HEK293 (cell line): ENCODE measurements around the gene FUT1.

Experiments
- CTCF ChIA-PET: fragments of 350-600 bp; formaldehyde crosslinking; extraction: SDS; loops from one replicate; lab custom pipeline; 2021; ENCODE audit warnings: antibody characterized with exemption; lab: Yijun Ruan, JAX
- POLR2A ChIA-PET: fragments of 300-600 bp; formaldehyde crosslinking; extraction: SDS; loops from one replicate; lab custom pipeline; 2020; ENCODE audit warnings: antibody characterized with exemption, inconsistent platforms; lab: Yijun Ruan, JAX
- H3K27ac ChIP-seq: fragments of 200-500 bp; sonication (Bioruptor generic); 2 replicates; pipeline ENCODE4 v1.5.1; 2014; ENCODE audit warnings: low read depth, low read length, control low read depth, inconsistent platforms; ENCODE audit errors: extremely low read depth
- H3K36me3 ChIP-seq, 2 experiments: fragments of 200-500 bp in 1 of 2; sonication (Bioruptor generic) in 1 of 2; 1 replicate in 1 of 2; 2 replicates in 1 of 2; pipeline ENCODE4 v1.5.1; 2014 to 2017; ENCODE audit warnings: inconsistent platforms in 2 of 2, low read length in 2 of 2; ENCODE audit not compliant: control insufficient read depth in 2 of 2, insufficient read depth in 1 of 2
- H3K4me1 ChIP-seq: fragments of 200-500 bp; sonication (Bioruptor generic); 2 replicates; pipeline ENCODE4 v1.5.1; 2014; ENCODE audit warnings: mild to moderate bottlenecking, low read length, inconsistent platforms; ENCODE audit not compliant: control insufficient read depth, insufficient read depth
- H3K4me3 ChIP-seq: 2 replicates; pipeline ENCODE4 v1.5.1; 2011; ENCODE audit warnings: low read depth, mild to moderate bottlenecking, control low read depth, low read length, moderate library complexity
- H3K9me3 ChIP-seq: fragments of 200-500 bp; sonication (Bioruptor generic); 2 replicates; pipeline ENCODE4 v1.5.1; 2014; ENCODE audit warnings: low read depth, low read length, inconsistent platforms; ENCODE audit not compliant: control insufficient read depth, insufficient read depth
- BCL11B ChIP-seq: fragments of 450-650 bp; formaldehyde crosslinking; IDR thresholded peaks from 2 replicates; pipeline ENCODE4 v1.5.1; 2016; ENCODE audit warnings: low read depth, missing biosample characterization, missing genetic modification characterization
- ELK4 ChIP-seq: IDR thresholded peaks from 2 replicates; pipeline ENCODE4 v1.6.1; 2011; ENCODE audit warnings: mild to moderate bottlenecking, low read depth, low read length, borderline replicate concordance
- HOXC10 ChIP-seq: sonication (generic); formaldehyde crosslinking; IDR thresholded peaks from 2 replicates; pipeline ENCODE4 v1.8.1; 2023; ENCODE audit warnings: mild to moderate bottlenecking, missing genetic modification reagents
- INSM2 ChIP-seq: fragments of 450-650 bp; formaldehyde crosslinking; IDR thresholded peaks from 2 replicates; pipeline ENCODE4 v1.5.1; 2016; ENCODE audit warnings: missing biosample characterization, missing genetic modification characterization
- KLF7 ChIP-seq: fragments of 450-650 bp; formaldehyde crosslinking; IDR thresholded peaks from 2 replicates; pipeline ENCODE4 v1.5.1; 2016; ENCODE audit warnings: missing biosample characterization, missing genetic modification characterization, borderline replicate concordance
- KLF8 ChIP-seq: fragments of 450-650 bp; formaldehyde crosslinking; IDR thresholded peaks from 2 replicates; pipeline ENCODE4 v1.5.1; 2016; ENCODE audit warnings: missing biosample characterization, missing genetic modification characterization
- KLF9 ChIP-seq: fragments of 450-650 bp; formaldehyde crosslinking; IDR thresholded peaks from 2 replicates; pipeline ENCODE4 v1.5.1; 2016; ENCODE audit warnings: missing biosample characterization, missing genetic modification characterization, low read depth
- OVOL3 ChIP-seq: fragments of 450-650 bp; formaldehyde crosslinking; IDR thresholded peaks from 2 replicates; pipeline ENCODE4 v1.5.1; 2016; ENCODE audit warnings: missing biosample characterization, missing genetic modification characterization
- SP2 ChIP-seq: fragments of 450-650 bp; formaldehyde crosslinking; IDR thresholded peaks from 2 replicates; pipeline ENCODE4 v1.5.1; 2016; ENCODE audit warnings: missing biosample characterization, missing genetic modification characterization
- SP3 ChIP-seq: fragments of 450-650 bp; formaldehyde crosslinking; IDR thresholded peaks from 2 replicates; pipeline ENCODE4 v1.5.1; 2016; ENCODE audit warnings: missing biosample characterization, missing genetic modification characterization
- TCF7L2 ChIP-seq: IDR thresholded peaks from 2 replicates; pipeline ENCODE4 v1.6.1; 2011; ENCODE audit warnings: low read depth, mild to moderate bottlenecking, inconsistent platforms, low read length, moderate library complexity, borderline replicate concordance
- ZBTB26 ChIP-seq: fragments of 450-650 bp; formaldehyde crosslinking; optimal IDR thresholded peaks from 2 replicates; pipeline ENCODE3; 2016; ENCODE audit warnings: missing biosample characterization, mild to moderate bottlenecking, missing genetic modification characterization
- ZFHX2 ChIP-seq: fragments of 450-650 bp; formaldehyde crosslinking; conservative IDR thresholded peaks from 2 replicates; pipeline ENCODE4 v1.5.1; 2016; ENCODE audit warnings: missing biosample characterization, missing genetic modification characterization
- ZFP69B ChIP-seq: fragments of 450-650 bp; formaldehyde crosslinking; IDR thresholded peaks from 2 replicates; pipeline ENCODE4 v1.5.1; 2016; ENCODE audit warnings: missing biosample characterization, missing genetic modification characterization
- ZNF23 ChIP-seq: fragments of 450-650 bp; formaldehyde crosslinking; IDR thresholded peaks from 2 replicates; pipeline ENCODE4 v1.5.1; 2016; ENCODE audit warnings: missing biosample characterization, missing genetic modification characterization, borderline replicate concordance
- ZNF26 ChIP-seq: fragments of 450-650 bp; formaldehyde crosslinking; IDR thresholded peaks from 2 replicates; pipeline ENCODE4 v1.5.1; 2016; ENCODE audit warnings: missing biosample characterization, missing genetic modification characterization
- ZNF292 ChIP-seq: fragments of 450-650 bp; formaldehyde crosslinking; IDR thresholded peaks from 2 replicates; pipeline ENCODE4 v1.5.1; 2016; ENCODE audit warnings: low read depth, missing biosample characterization, missing genetic modification characterization, borderline replicate concordance
- ZNF335 ChIP-seq: fragments of 450-650 bp; formaldehyde crosslinking; conservative IDR thresholded peaks from 2 replicates; pipeline ENCODE4 v1.5.1; 2016; ENCODE audit warnings: missing biosample characterization, missing genetic modification characterization
- ZNF626 ChIP-seq: fragments of 450-650 bp; sonication (Bioruptor Pico); formaldehyde crosslinking; IDR thresholded peaks from 2 replicates; pipeline ENCODE4 v1.5.1; 2018; ENCODE audit warnings: missing biosample characterization, missing genetic modification characterization, inconsistent platforms
- ZNF670 ChIP-seq: fragments of 450-650 bp; formaldehyde crosslinking; IDR thresholded peaks from 2 replicates; pipeline ENCODE4 v1.5.1; 2016; ENCODE audit warnings: missing biosample characterization, missing genetic modification characterization, low read depth
- ZNF768 ChIP-seq: fragments of 450-650 bp; formaldehyde crosslinking; IDR thresholded peaks from 2 replicates; pipeline ENCODE4 v1.5.1; 2018; ENCODE audit warnings: missing biosample characterization, mild to moderate bottlenecking, missing genetic modification characterization
- ZNF777 ChIP-seq: fragments of 450-650 bp; formaldehyde crosslinking; IDR thresholded peaks from 2 replicates; pipeline ENCODE4 v1.5.1; 2017; ENCODE audit warnings: missing biosample characterization, missing genetic modification characterization, borderline replicate concordance
- ZNF843 ChIP-seq: fragments of 450-650 bp; formaldehyde crosslinking; IDR thresholded peaks from 2 replicates; pipeline ENCODE4 v1.5.1; 2016; ENCODE audit warnings: missing biosample characterization, missing genetic modification characterization
- ZSCAN16 ChIP-seq: fragments of 450-650 bp; formaldehyde crosslinking; IDR thresholded peaks from 2 replicates; pipeline ENCODE4 v1.5.1; 2016; ENCODE audit warnings: missing biosample characterization, missing genetic modification characterization
- ZSCAN4 ChIP-seq: fragments of 450-650 bp; formaldehyde crosslinking; IDR thresholded peaks from 2 replicates; pipeline ENCODE4 v1.5.1; 2017; ENCODE audit warnings: missing biosample characterization, missing genetic modification characterization

FUT1 gene

GRCh38 chr19:48705431-48705830 lies 47.0 kb downstream of the FUT1 start:
- Histone ChIP-seq H3K4me1 (no peaks in the 10 kb centered on the region), H3K36me3 (peaks cover 0 to 2% of the 10 kb centered on the region in 2 experiments; a peak in 2 of 3 replicates), H3K9me3 (no peaks in the 10 kb centered on the region), H3K4me3 (no peak overlapping the region), H3K27ac (no peak overlapping the region)
- POLR2A ChIA-PET: interaction anchor here (0.6 to 1.0 kb wide), 3 partner anchors 8 to 623 kb away, joined by 4 to 10 read pairs (median 6); no protein-coding TSS in a partner anchor
- TF ChIP-seq KLF9 (tag by site-specific recombination) (no peak), ELK4 (no peak), ZNF777 (tag by site-specific recombination) (no peak), TCF7L2 (no peak), SP3 (tag by site-specific recombination) (no peak), ZSCAN4 (tag by site-specific recombination) (no peak), ZNF292 (no peak), SP2 (tag by site-specific recombination) (no peak)
- CTCF ChIA-PET: interaction anchor here (0.7 kb wide), 1 partner anchor 29 kb away, joined by 4 read pairs; no protein-coding TSS in a partner anchor

- CTCF ChIA-PET: no interaction called here
- H3K36me3 ChIP-seq: peaks cover 0 to 2% of the 10 kb centered on the region in 2 experiments; a peak in 2 of 3 replicates
- H3K9me3 ChIP-seq: no peaks in the 10 kb centered on the region
- TF ChIP-seq ZFHX2 (tag by site-specific recombination) (no peak), ZBTB26 (tag by site-specific recombination) (no peak), ZNF843 (tag by site-specific recombination) (no peak), HOXC10 (CRISPR knock-in tag) (no peak), ZNF626 (tag by site-specific recombination) (no peak), BCL11B (tag by site-specific recombination) (no peak), ZNF670 (no peak), OVOL3 (no peak), ZNF335 (tag by site-specific recombination) (no peak), KLF8 (no peak), ZNF26 (tag by site-specific recombination) (no peak), ZSCAN16 (tag by site-specific recombination) (no peak), ZNF23 (tag by site-specific recombination) (no peak), ZFP69B (tag by site-specific recombination) (no peak), ZNF768 (tag by site-specific recombination) (no peak), INSM2 (tag by site-specific recombination) (no peak), KLF7 (tag by site-specific recombination) (no peak)
- no peak overlapping the region for H3K4me3 ChIP-seq
- H3K4me1 ChIP-seq: no peaks in the 10 kb centered on the region
- POLR2A ChIA-PET: no interaction called here
- no peak overlapping the region for H3K27ac ChIP-seq
Observed at GRCh38 chr19:48703316-48703715, 49.1 kb downstream of the FUT1 start.
